Smooth muscle cell (in vitro differentiated cells): Measurements from ENCODE around the gene KRT15. TPM values are rescaled to one million over a fixed set of nuclear protein-coding genes. Genes with fewer than 3 reads are reported as not detected.

Experiments
- DNase-seq: peaks from one replicate; lab custom pipeline; 2025; ENCODE audit not compliant: unreplicated experiment; lab: John Stamatoyannopoulos, UW
- H2AFZ ChIP-seq: fragments of 200-600 bp; sonication (generic); 2 replicates; pipeline ENCODE4 v1.6.0; 2016; ENCODE audit warnings: antibody characterized with exemption, low read depth, mild to moderate bottlenecking
- H3F3A ChIP-seq: fragments of 200-600 bp; sonication (generic); 2 replicates; pipeline ENCODE4 v1.6.0; 2017; ENCODE audit warnings: antibody characterized with exemption, low read depth
- H3K27ac ChIP-seq: fragments of 200-600 bp; sonication (generic); 2 replicates; pipeline ENCODE4 v1.5.1; 2016; ENCODE audit warnings: low read depth, mild to moderate bottlenecking
- H3K27me3 ChIP-seq: fragments of 200-600 bp; sonication (generic); 2 replicates; pipeline ENCODE4 v1.6.1; 2016; ENCODE audit warnings: low read depth, mild to moderate bottlenecking
- H3K36me3 ChIP-seq: fragments of 200-600 bp; sonication (generic); 2 replicates; pipeline ENCODE4 v1.5.1; 2016; ENCODE audit warnings: low read depth
- H3K4me1 ChIP-seq: fragments of 200-600 bp; sonication (generic); 2 replicates; pipeline ENCODE4 v1.5.1; 2016; ENCODE audit warnings: low read depth
- H3K4me2 ChIP-seq: fragments of 200-600 bp; sonication (generic); 2 replicates; pipeline ENCODE4 v1.6.0; 2016; ENCODE audit warnings: mild to moderate bottlenecking
- H3K4me3 ChIP-seq: fragments of 200-600 bp; sonication (generic); 2 replicates; pipeline ENCODE4 v1.5.1; 2016; ENCODE audit warnings: mild to moderate bottlenecking
- H3K79me2 ChIP-seq: fragments of 200-600 bp; sonication (generic); 2 replicates; pipeline ENCODE4 v1.6.0; 2016; ENCODE audit warnings: low read depth, mild to moderate bottlenecking
- H3K9ac ChIP-seq: fragments of 200-600 bp; sonication (generic); 2 replicates; pipeline ENCODE4 v1.6.0; 2016; ENCODE audit warnings: low read depth
- H3K9me3 ChIP-seq: fragments of 200-600 bp; sonication (generic); replicated peaks from 2 replicates; pipeline ENCODE4 v1.5.1; 2016; ENCODE audit warnings: low read depth
- H4K20me1 ChIP-seq: fragments of 200-600 bp; sonication (generic); 2 replicates; pipeline ENCODE4 v1.6.0; 2016; ENCODE audit warnings: low read depth
- WGBS: methylation state at CpG from one replicate; pipeline ENCODE4 v1.1.7; 2016; ENCODE audit warnings: low lambda C conversion rate; 5-methylcytosine and 5-hydroxymethylcytosine counted together
- polyA plus RNA-seq: library from polyadenylated mRNA; unstranded; fragments of >200 nt; fragmentation: Nextera tagmentation; extraction: Ambion mirVana; gene quantifications from 2 replicates; pipeline ENCODE4 v1.2.1, GENCODE V29; 2016
- total RNA-seq: library from RNA; depleted of rRNA; stranded (reverse); fragments of >200 nt; gene quantifications from 2 replicates; pipeline ENCODE4 v1.2.3, GENCODE V29; 2014
- TF ChIP-seq, protein P1 (sequence below): fragments of 200-600 bp; sonication (generic); IDR thresholded peaks from 2 replicates; pipeline ENCODE4 v1.5.1; 2017; ENCODE audit warnings: borderline replicate concordance, mild to moderate bottlenecking, antibody characterized with exemption; ENCODE audit not compliant: insufficient read depth, poor library complexity, severe bottlenecking

The KRT15 gene
- total and polyA plus RNA-seq, 2 experiments from 2014 or later, result 0.93 to 1.7 TPM

- H3K27me3 ChIP-seq, result no peaks in the 10 kb centered on the region
These were observed 40.5 kb downstream of the KRT15 start for GRCh38 chr17:41478237-41478636.

DNA sequence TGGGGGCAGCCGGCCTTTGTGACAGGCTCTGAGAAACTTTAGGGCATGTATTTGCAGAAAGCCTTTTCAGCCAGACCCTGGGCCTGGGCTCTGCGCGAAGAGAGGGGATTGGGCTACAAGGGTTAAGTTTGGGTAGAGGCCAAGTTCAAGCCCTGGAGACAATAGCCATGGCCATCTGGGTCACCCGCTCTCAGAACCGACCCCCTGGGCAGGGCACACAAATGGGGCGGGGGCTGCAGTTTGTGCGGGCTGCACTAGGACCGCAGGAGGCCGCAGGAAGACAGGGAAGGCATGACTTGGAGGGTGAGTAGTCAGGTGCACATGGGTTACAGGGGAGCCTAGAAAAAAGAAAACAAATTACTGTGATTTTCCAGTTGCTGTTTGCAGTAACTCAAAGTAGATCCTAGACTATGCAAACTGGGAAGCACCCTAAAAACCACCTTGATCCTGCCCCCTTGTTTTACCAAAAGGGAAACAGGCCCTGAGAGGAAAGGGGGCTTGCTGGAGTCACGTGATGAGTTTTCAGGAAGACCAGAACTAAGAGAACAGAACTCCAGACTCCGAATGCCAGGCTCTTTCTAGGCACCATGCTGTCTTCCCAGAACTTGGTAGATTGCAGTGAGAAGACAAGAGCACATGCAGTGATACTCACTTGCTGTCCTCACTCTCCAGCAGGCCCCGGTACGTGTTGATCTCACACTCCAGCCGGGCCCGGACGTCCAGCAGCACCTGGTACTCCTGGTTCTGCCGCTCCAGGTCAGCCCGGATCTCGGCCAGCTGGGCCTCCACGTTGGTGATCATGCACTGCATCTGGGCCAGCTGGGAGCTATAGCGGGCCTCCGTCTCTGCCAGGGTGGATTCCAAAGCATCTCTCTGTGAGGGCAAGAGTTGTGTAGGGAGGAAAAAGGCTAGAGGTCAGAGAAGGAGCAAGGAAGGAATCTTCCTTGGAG is 41.5 kb downstream of the KRT15 start:
- Histone ChIP-seq H3K36me3 (no peaks in the 10 kb centered on the region), H3K4me2 (no peak overlapping the region), H3K4me3 (no peak overlapping the region), H3F3A (no peaks in the 10 kb centered on the region), H3K9me3 (no peaks in the 10 kb centered on the region), H3K27me3 (no peaks in the 10 kb centered on the region), H3K27ac (no peak overlapping the region), H3K79me2 (no peaks in the 10 kb centered on the region), H2AFZ (no peak overlapping the region), H3K4me1 (no peaks in the 10 kb centered on the region), H4K20me1 (no peaks in the 10 kb centered on the region), H3K9ac (no peak overlapping the region)
- no peak for DNase-seq
- TF ChIP-seq, protein P1, sequence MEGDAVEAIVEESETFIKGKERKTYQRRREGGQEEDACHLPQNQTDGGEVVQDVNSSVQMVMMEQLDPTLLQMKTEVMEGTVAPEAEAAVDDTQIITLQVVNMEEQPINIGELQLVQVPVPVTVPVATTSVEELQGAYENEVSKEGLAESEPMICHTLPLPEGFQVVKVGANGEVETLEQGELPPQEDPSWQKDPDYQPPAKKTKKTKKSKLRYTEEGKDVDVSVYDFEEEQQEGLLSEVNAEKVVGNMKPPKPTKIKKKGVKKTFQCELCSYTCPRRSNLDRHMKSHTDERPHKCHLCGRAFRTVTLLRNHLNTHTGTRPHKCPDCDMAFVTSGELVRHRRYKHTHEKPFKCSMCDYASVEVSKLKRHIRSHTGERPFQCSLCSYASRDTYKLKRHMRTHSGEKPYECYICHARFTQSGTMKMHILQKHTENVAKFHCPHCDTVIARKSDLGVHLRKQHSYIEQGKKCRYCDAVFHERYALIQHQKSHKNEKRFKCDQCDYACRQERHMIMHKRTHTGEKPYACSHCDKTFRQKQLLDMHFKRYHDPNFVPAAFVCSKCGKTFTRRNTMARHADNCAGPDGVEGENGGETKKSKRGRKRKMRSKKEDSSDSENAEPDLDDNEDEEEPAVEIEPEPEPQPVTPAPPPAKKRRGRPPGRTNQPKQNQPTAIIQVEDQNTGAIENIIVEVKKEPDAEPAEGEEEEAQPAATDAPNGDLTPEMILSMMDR, result no peak
- WGBS, result 92% methylated on average over 22 of the region's 22 CpGs

More at GRCh38 chr17:41478237-41478636, 40.5 kb downstream of the KRT15 start:
- H3K4me3 ChIP-seq, result no peak overlapping the region
- DNase-seq, result no peak
- H3K9me3 ChIP-seq, result no peaks in the 10 kb centered on the region
- WGBS, result 95% methylated on average over 8 of the region's 8 CpGs
- H3K27ac ChIP-seq, result no peak overlapping the region
- H4K20me1 ChIP-seq, result no peaks in the 10 kb centered on the region
- H3K79me2 ChIP-seq, result no peaks in the 10 kb centered on the region
- no peak overlapping the region for H3K9ac ChIP-seq
- no peak overlapping the region for H2AFZ ChIP-seq
- no peaks in the 10 kb centered on the region for H3F3A ChIP-seq
- H3K36me3 ChIP-seq, result no peaks in the 10 kb centered on the region
- TF ChIP-seq, protein P1, result no peak
- H3K4me2 ChIP-seq, result no peak overlapping the region
- H3K4me1 ChIP-seq, result no peaks in the 10 kb centered on the region

- no peak overlapping the region for H3K27ac ChIP-seq
- H3K4me1 ChIP-seq, result no peaks in the 10 kb centered on the region
- no peak for DNase-seq
- no peaks in the 10 kb centered on the region for H3F3A ChIP-seq
- TF ChIP-seq, protein P1, result no peak
- no peaks in the 10 kb centered on the region for H3K9me3 ChIP-seq
- H3K27me3 ChIP-seq, result no peaks in the 10 kb centered on the region
- WGBS, result 98% methylated on average over 4 of the region's 4 CpGs
- no peaks in the 10 kb centered on the region for H3K36me3 ChIP-seq
- no peak overlapping the region for H3K4me3 ChIP-seq
- no peak overlapping the region for H3K4me2 ChIP-seq
- no peaks in the 10 kb centered on the region for H4K20me1 ChIP-seq
- H2AFZ ChIP-seq, result no peak overlapping the region
- H3K9ac ChIP-seq, result no peak overlapping the region
- H3K79me2 ChIP-seq, result no peaks in the 10 kb centered on the region
These were observed 43.3 kb downstream of the KRT15 start for GRCh38 chr17:41475421-41475820.
